ENCODE measurements around the gene TTC13. TPM values are rescaled to one million over a fixed set of nuclear protein-coding genes. Genes with fewer than 3 reads are reported as not detected.

The TTC13 gene
- total RNA-seq, 1 donor from 2014 or later = 35.4 TPM

- POLR2A ChIA-PET = no interaction called here
- H3K27ac Mint-ChIP-seq = no peak overlapping the region
- intact Hi-C loops (cut with micrococcal nuclease) = no loop called here
Observed at GRCh38 chr1:230861489-230861888, 117.2 kb downstream of the TTC13 start.

DNA sequence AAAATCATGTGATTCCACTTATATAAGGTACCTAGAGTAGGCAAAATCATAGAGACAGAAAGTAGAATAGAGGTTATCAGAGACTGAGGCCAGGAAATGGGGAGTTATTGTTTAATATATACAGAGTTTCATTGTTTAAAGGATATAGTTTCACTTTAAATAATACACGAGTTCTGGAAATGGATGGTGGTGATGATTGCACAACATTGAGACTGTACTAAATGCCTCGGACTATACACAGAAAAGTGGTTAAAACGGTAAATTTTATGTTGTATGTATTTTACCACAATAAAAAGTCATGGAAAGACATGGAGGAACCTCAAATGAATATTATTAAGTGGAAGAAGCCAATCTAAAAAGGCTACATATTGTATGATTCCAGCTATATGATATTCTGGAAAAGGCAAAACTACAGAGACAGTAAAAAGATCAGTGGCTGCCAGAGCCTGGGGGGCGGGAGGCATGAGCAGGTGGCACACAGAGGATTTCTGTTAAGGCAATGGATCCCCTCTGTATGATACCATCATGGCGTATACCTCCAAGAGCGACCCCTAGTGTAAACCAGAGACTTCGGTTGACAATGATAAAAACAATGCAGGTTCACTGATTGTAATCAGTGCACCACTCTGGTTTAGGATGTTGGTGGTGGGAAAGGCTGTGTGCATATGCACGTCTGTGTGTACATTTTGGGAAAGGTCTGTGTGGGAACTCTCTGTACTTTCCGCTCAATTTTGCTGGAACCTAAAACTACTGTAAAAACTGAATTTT lies 117.9 kb downstream of the TTC13 start:
- intact Hi-C loops (cut with micrococcal nuclease) = no loop called here
- DNase-seq (no peak), ATAC-seq (ENCODE audit: low read depth) (no peak)
- Mint-ChIP-seq H3K27me3 (no peaks in the 10 kb centered on the region), H3K9me3 (no peaks in the 10 kb centered on the region), H3K27ac (no peak overlapping the region), H3K4me3 (no peak overlapping the region), H3K36me3 (ENCODE audit: low read depth) (no peaks in the 10 kb centered on the region), H3K4me1 (peaks cover 6% of the 10 kb centered on the region)
- TF ChIP-seq, protein P1, sequence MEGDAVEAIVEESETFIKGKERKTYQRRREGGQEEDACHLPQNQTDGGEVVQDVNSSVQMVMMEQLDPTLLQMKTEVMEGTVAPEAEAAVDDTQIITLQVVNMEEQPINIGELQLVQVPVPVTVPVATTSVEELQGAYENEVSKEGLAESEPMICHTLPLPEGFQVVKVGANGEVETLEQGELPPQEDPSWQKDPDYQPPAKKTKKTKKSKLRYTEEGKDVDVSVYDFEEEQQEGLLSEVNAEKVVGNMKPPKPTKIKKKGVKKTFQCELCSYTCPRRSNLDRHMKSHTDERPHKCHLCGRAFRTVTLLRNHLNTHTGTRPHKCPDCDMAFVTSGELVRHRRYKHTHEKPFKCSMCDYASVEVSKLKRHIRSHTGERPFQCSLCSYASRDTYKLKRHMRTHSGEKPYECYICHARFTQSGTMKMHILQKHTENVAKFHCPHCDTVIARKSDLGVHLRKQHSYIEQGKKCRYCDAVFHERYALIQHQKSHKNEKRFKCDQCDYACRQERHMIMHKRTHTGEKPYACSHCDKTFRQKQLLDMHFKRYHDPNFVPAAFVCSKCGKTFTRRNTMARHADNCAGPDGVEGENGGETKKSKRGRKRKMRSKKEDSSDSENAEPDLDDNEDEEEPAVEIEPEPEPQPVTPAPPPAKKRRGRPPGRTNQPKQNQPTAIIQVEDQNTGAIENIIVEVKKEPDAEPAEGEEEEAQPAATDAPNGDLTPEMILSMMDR (IDR thresholded peaks at IDR 0.05) = no peak
- ChIA-PET CTCF (no interaction called here), POLR2A (no interaction called here)

More at GRCh38 chr1:230861489-230861888, 117.2 kb downstream of the TTC13 start:
- ATAC-seq (ENCODE audit: low read depth) (no peak), DNase-seq (no peak)
- TF ChIP-seq, protein P1 (IDR thresholded peaks at IDR 0.05) = no peak
- H3K4me3 Mint-ChIP-seq = no peak overlapping the region
- CTCF ChIA-PET = no interaction called here
- H3K4me1 Mint-ChIP-seq = peaks cover 6% of the 10 kb centered on the region
- H3K9me3 Mint-ChIP-seq = no peaks in the 10 kb centered on the region
- no peaks in the 10 kb centered on the region for H3K27me3 Mint-ChIP-seq
- no peaks in the 10 kb centered on the region for H3K36me3 Mint-ChIP-seq (ENCODE audit: low read depth)

GRCh38 chr1:230858918-230859729 lies 119.5 kb downstream of the TTC13 start:
- ATAC-seq (ENCODE audit: low read depth) = no peak
- Mint-ChIP-seq H3K4me1 (peaks cover 6% of the 10 kb centered on the region), H3K4me3 (no peak overlapping the region), H3K27ac (no peak overlapping the region), H3K27me3 (no peaks in the 10 kb centered on the region), H3K36me3 (ENCODE audit: low read depth) (no peaks in the 10 kb centered on the region), H3K9me3 (no peaks in the 10 kb centered on the region)
- TF ChIP-seq, protein P1 (IDR thresholded peaks at IDR 0.05) = no peak
- POLR2A ChIA-PET = no interaction called here
- no peak for DNase-seq
- intact Hi-C loops (cut with micrococcal nuclease) = no loop called here
- CTCF ChIA-PET = no interaction called here

GRCh38 chr1:230858236-230858820 lies 120.3 kb downstream of the TTC13 start:
- Mint-ChIP-seq H3K4me3 (no peak overlapping the region), H3K4me1 (peaks cover 3% of the 10 kb centered on the region), H3K9me3 (no peaks in the 10 kb centered on the region), H3K36me3 (ENCODE audit: low read depth) (no peaks in the 10 kb centered on the region), H3K27me3 (no peaks in the 10 kb centered on the region), H3K27ac (no peak overlapping the region)
- intact Hi-C loops (cut with micrococcal nuclease) = no loop called here
- CTCF ChIA-PET = no interaction called here
- DNase-seq (no peak), ATAC-seq (ENCODE audit: low read depth) (no peak)
- TF ChIP-seq, protein P1 (IDR thresholded peaks at IDR 0.05) = no peak
- POLR2A ChIA-PET = no interaction called here

DNA sequence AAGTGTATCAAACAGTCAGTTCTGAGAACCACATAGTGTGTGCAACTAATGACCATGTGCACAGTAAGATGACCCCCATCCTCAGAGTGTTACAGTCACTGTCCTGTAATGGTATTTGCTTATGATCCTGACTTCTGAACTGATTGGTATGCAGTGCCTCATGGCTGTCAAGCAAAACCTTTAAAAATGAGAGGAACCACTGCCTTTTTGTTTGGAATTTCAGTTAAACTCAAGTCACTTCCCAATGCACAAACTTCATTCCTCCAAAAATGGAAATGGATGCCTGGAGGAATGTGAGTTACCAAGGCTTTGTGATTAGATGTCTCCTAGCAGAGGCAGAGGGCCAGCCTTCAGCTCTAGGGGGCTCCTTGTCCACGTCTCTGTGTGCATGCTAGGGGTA lies 120.8 kb downstream of the TTC13 start:
- Mint-ChIP-seq H3K4me3 (no peak overlapping the region), H3K9me3 (no peaks in the 10 kb centered on the region), H3K27ac (no peak overlapping the region), H3K27me3 (no peaks in the 10 kb centered on the region), H3K36me3 (ENCODE audit: low read depth) (no peaks in the 10 kb centered on the region), H3K4me1 (no peaks in the 10 kb centered on the region)
- TF ChIP-seq, protein P1 (IDR thresholded peaks at IDR 0.05) = no peak
- CTCF ChIA-PET = no interaction called here
- ATAC-seq (ENCODE audit: low read depth) (no peak), DNase-seq (no peak)
- POLR2A ChIA-PET = no interaction called here
- intact Hi-C loops (cut with micrococcal nuclease) = no loop called here
